ENCODE data around the gene CD276.

- TF ChIP-seq CTCF (IDR thresholded peaks at IDR 0.05) (no peak), POLR2A (IDR thresholded peaks at IDR 0.05) (peak in 1 of 2 donors; percentile 69)
Measured at GRCh38 chr15:73684581-73685455, 635 bp downstream of the CD276 start.
